ENCODE measurements around the gene PLA2G6.
"Not testable (repeated sequence)": the region's sequence is repeated elsewhere in the genome, so short reads cannot be mapped to it uniquely, and the experiment has no call there.

PLA2G6 gene

GRCh38 chr22:38125751-38126201 is 55.9 kb downstream of the PLA2G6 start:
- TF ChIP-seq, protein P1, sequence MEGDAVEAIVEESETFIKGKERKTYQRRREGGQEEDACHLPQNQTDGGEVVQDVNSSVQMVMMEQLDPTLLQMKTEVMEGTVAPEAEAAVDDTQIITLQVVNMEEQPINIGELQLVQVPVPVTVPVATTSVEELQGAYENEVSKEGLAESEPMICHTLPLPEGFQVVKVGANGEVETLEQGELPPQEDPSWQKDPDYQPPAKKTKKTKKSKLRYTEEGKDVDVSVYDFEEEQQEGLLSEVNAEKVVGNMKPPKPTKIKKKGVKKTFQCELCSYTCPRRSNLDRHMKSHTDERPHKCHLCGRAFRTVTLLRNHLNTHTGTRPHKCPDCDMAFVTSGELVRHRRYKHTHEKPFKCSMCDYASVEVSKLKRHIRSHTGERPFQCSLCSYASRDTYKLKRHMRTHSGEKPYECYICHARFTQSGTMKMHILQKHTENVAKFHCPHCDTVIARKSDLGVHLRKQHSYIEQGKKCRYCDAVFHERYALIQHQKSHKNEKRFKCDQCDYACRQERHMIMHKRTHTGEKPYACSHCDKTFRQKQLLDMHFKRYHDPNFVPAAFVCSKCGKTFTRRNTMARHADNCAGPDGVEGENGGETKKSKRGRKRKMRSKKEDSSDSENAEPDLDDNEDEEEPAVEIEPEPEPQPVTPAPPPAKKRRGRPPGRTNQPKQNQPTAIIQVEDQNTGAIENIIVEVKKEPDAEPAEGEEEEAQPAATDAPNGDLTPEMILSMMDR (IDR thresholded peaks at IDR 0.05; ENCODE audit: low read depth, low read length): no peak
- no peak for DNase-seq (ENCODE audit: extremely low read depth, low read depth)

GRCh38 chr22:38125038-38125610 is 56.5 kb downstream of the PLA2G6 start:
- TF ChIP-seq, protein P1 (IDR thresholded peaks at IDR 0.05; ENCODE audit: low read depth, low read length): no peak
- DNase-seq (ENCODE audit: extremely low read depth, low read depth): no peak

GRCh38 chr22:38124236-38124974 is 57.2 kb downstream of the PLA2G6 start:
- DNase-seq (ENCODE audit: extremely low read depth, low read depth): no peak
- TF ChIP-seq, protein P1 (IDR thresholded peaks at IDR 0.05; ENCODE audit: low read depth, low read length): no peak

DNA sequence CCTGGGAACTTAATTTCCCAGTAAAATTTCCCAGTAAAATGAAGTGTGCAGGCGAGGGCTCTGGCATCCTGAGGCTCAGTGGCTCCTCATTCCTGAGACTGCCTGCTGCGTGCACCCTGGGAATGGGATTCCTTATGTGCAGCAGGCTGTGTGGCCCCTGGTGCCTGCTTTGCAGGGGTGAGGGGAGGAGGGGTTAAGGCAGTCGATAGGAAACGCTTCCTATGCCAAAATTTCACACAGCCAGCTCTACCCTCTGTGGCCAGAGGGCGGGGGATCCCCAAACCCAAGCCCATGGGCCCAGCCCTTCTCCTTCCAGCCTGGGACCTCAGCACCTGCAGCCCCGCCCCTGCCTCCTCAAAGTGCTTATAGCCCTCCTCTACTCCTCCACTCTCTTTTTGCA is 59.0 kb downstream of the PLA2G6 start:
- no peak for DNase-seq (ENCODE audit: extremely low read depth, low read depth)
- TF ChIP-seq, protein P1 (IDR thresholded peaks at IDR 0.05; ENCODE audit: low read depth, low read length): no peak

DNA sequence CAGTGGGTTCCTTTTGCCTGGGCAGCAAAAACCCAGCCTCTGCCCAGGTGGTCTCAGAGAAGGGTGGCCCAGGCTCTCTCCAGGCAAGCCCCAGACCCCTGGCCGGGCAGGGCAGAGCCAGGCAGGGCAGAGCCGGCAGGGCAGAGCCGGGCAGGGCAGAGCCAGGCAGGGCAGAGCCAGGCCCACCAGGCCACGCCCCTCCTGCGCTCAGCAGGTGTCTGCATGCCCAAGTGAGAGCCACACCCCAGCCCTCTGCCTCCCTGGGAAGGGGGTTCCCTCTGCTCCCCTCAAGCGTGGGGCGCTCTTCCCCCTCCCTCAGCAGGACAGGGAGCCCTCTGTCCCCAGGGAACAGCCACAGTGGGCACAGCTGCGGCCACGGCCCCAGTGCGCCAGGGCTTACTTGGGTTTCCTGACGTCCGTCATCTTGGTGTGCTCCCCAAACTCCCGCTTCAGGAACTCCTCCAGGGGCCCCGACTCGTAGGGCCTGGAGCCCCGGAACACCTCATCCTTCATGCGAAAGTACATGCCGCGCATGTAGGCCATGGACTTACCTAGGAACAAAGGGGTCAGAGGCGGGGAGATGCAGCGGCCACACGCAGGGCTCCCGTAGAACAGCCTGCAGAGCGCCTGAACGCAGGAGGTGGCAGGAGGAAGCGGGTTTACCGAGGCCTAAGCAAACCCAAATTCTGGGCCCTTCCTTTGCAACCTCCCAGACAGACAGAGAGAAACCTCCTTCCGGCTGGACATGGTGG is 61.1 kb downstream of the PLA2G6 start:
- TF ChIP-seq, protein P1 (IDR thresholded peaks at IDR 0.05; ENCODE audit: low read depth, low read length): no peak
- no peak for DNase-seq (ENCODE audit: extremely low read depth, low read depth)

DNA sequence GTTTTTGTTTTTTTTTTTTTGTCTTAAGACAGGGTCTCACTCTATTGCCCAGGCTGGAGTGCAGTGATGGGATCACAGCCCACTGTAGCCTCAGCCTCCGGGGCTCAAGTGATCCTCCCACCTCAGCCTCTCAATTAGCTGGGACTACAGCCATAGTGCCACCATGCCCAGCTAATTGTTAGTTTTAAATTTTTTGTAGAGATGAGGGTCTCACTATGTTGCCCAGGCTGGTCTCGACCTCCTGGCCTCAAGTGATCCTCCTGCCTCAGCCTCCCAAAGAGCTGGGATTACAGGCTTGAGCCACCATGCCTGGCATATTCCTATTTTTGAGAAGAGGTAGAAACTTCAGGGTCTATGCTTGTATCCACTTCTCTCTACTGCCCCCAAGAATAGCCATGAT is 62.9 kb downstream of the PLA2G6 start:
- not testable (repeated sequence) for DNase-seq (ENCODE audit: extremely low read depth, low read depth)

GRCh38 chr22:38118182-38118581 is 63.4 kb downstream of the PLA2G6 start:
- no peak for DNase-seq (ENCODE audit: extremely low read depth, low read depth)
- TF ChIP-seq, protein P1 (IDR thresholded peaks at IDR 0.05; ENCODE audit: low read depth, low read length): no peak

DNA sequence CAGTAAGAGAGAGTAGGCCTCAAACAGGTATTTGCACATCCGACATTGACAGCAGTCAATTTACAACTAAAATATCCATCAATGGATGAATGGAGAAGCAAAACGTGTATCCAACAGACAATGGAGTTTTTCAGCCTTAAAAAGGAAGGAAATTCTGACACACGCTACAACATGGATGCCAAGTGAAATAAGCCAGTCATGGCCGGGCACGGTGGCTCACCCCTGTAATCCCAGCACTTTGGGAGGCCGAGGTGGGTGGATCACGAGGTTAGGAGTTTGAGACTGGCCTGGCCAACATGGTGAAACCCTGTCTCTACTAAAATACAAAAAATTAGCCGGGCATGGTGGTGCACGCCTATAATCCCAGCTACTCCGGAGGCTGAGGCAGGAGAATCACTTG is 64.1 kb downstream of the PLA2G6 start:
- DNase-seq (ENCODE audit: extremely low read depth, low read depth): not testable (repeated sequence)

All from AG09319 (cell line).